SK-N-SH treated with all-trans-retinoic acid at 6 μM for 48 hours (cell line): Measurements from ENCODE around the gene SERPINA12.

ENCODE experiments used
- ARNTL ChIP-seq: fragments of 450-650 bp; formaldehyde crosslinking; IDR thresholded peaks from 2 replicates; pipeline ENCODE4 v1.5.0; 2020; ENCODE audit warnings: low read depth, mild to moderate bottlenecking, moderate library complexity, borderline replicate concordance
- PPARA ChIP-seq: fragments of 250-450 bp; sonication (Bioruptor Pico); IDR thresholded peaks from 2 replicates; pipeline ENCODE4 v1.5.0; 2020; ENCODE audit warnings: mild to moderate bottlenecking, borderline replicate concordance
- SNAI2 ChIP-seq: fragments of 250-450 bp; sonication (Bioruptor Pico); IDR thresholded peaks from 2 replicates; pipeline ENCODE4 v1.5.0; 2020; ENCODE audit warnings: mild to moderate bottlenecking, moderate library complexity
- ZFP30 ChIP-seq: fragments of 450-650 bp; formaldehyde crosslinking; IDR thresholded peaks from 2 replicates; pipeline ENCODE4 v1.5.0; 2022; ENCODE audit warnings: mild to moderate bottlenecking, moderate library complexity

DNA sequence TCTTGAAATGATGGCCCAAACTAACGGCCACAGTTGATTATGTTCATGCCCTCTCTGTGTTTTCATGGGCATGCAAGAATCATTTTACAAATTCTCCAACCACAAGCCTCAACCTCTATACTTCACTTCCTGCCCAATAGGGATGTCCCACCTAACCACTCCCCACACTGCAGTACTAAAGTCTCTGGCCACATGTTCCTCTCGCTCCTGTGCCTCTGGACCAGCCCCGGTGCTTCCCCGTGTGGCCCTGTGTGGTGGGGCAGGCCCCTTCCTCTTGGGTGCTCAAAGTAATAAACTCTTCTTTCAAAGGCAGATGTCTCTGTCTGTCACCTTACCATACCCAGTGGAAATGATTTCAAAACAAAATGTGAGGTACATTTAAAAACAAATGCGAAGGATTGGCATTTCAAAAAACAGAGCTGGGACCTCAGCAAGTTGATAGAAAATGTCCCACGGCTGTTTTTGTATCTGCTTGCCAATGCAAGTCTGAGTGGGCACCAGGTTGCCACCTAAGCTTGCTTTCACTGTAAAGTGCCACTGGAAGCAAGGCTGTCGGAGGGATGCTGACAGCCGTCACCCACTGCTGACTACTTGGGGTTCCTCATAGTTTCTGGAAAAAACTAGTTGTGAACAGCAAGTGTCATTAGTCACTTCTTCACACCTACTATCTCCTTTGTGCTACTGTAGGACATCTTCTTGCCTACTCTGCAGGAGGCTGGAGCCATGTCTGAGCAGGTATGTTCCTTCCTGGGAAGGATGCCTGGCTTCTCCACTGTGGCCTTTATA, 48.4 kb downstream of the SERPINA12 start:
- TF ChIP-seq PPARA (no peak), SNAI2 (CRISPR knock-in tag) (no peak), ZFP30 (CRISPR knock-in tag) (no peak), ARNTL (CRISPR knock-in tag) (no peak)
